ENCODE results near the gene MGMT. TPM values are rescaled to one million over a fixed set of nuclear protein-coding genes. Genes with fewer than 3 reads are reported as not detected.

The MGMT gene
- polyA plus RNA-seq, 3 donors, result 11.7 to 28.1 (median 22.7) TPM

DNA sequence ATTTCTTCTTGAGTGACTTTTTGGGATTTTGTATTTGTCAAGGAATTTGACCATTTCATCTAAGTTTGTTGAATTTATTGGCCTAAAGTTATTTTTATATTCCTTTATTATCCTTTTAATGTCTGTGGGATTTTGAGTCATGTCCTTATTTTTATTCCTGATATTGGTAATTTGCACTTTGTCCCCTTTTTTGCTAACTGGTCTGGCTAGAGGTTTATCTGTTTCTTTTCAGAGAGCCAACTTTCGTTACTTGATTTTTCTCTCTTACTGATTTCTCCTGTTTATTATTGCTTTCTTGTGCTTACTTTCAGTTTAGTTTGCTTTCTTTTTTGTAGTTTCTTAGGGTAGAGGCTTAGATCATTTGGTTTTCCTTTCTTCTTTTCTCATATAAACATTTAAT lies 14.6 kb downstream of the MGMT start:
- H3K27ac ChIP-seq (ENCODE audit: low read depth, low read length), result no peak overlapping the region
- 89 to 96% (median 96%) methylated on average over 1 of the region's 1 CpG for WGBS, 3 donors

DNA sequence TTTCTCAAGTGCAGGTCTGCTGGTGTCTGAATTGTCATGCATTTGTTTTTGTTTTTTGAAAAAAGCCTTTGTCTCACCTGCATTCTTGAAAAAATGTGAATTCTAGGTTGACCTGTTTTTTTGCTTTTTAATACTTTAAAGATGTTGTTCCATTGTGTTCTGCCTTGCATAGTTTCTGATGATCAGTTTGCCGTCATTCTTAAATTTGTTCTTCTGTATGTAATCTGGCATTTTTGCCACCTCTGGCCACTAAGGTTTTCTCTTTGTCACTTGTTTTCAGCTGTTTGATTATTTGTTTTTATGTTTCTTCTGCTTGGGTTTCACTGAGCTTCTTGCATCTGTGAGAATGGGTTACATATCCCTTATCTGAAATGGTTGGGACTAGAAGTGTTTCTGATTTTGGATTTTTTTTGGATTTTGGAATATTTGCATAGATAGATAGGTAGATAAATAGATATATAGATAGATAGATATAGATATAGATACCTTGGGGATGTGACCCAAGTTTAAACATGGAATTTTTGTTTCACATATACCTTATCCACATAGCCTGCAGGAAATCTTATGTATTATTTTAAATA lies 16.5 kb downstream of the MGMT start:
- H3K27ac ChIP-seq (ENCODE audit: low read depth, low read length), result no peak overlapping the region
- 97 to 100% (median 98%) methylated on average over 1 of the region's 1 CpG for WGBS, 3 donors

DNA sequence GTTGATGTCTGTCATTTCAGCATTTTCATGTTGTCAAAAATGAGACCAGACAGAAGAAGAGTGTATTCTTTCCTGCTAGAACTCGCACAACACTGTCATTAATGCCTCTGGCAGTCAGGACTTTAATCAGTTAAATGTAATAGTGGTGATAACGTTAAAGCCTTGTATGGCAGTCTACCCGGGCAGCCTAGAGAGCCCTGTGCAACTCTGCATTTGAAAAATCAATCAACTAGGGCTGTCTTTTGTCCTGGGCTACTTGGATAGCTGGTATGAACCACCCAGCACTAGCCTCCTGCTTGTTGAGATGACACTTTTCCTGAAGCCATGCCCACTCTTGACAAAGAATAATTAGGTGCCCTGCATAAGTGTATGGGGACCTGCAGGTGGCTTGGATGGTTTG lies 19.8 kb downstream of the MGMT start:
- H3K27ac ChIP-seq (ENCODE audit: low read depth, low read length), result no peak overlapping the region
- 17 to 53% (median 48%) methylated on average over 3 of the region's 3 CpGs for WGBS, 3 donors

DNA sequence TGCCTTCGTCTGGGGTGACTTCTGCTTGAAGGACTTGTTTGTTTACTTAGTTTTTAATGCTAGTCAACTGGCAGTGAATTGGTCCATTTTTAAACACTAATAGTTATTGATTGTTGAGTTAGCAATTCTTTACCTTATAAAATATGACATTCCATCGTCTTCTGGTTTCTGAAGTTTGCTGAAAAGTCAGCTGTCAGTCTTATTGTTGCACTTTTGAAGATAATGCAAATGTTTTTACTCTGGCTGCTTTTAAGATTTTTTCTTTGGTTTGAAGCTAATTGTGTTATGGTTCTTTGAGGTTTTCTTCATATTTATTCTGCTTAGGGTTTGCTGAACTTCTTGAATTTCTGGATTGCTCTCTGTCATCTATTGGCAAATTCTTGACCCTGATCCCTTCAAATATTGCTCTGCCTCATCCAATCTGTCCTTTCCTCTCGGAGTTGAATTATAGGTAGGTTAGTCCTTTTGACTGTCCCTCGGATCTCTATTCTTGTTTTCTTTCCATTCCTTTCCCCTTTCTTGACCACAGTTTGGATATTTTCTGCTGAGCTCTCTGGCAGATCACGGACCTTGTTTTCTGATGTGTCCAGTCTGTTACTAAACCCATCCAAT lies 24.2 kb downstream of the MGMT start:
- no peak overlapping the region for H3K27ac ChIP-seq (ENCODE audit: low read depth, low read length)
- WGBS, 3 donors, result 88 to 95% (median 93%) methylated on average over 5 of the region's 5 CpGs

DNA sequence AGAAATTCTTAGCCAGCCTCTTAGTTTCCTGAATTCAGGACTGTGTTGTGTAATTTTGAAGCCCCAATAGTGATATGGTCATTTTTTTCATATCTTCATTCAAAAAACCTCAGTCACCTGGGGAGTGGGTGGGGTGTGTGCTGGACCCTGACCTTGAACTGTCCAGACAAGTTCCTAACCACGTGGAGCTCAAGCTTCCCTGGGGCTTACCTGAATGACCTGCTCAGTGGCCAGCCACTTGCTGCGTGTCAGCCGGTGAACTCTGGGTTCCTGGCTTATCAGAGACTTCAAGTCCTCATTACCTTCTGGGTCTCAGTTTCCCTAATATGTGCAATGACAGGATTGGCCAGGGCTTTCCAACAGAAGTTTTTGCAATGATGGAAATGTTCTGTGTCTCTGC lies 27.1 kb downstream of the MGMT start:
- WGBS, 3 donors, result 78 to 95% (median 93%) methylated on average over 3 of the region's 3 CpGs
- H3K27ac ChIP-seq (ENCODE audit: low read depth, low read length), result no peak overlapping the region

DNA sequence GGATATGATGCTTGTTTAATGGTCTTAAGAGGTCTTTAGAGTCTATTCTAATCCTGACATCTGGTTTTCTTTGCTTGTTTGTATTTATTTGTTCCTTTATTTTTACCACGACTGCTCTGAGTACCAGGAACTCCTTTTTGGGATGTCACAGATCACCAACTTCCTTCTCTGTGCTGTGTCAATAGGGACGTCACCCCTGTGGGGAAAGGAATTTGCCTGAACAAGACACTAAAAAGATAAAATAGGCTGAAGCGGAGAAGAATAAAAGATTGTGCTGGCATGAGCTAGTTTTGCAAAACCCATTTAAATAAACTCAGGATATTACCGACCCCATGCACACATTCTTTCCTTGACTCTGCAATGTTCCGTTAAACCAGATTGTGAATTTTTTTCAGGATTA lies 27.7 kb downstream of the MGMT start:
- 73 to 81% (median 79%) methylated on average over 5 of the region's 5 CpGs for WGBS, 3 donors
- H3K27ac ChIP-seq (ENCODE audit: low read depth, low read length), result no peak overlapping the region

DNA sequence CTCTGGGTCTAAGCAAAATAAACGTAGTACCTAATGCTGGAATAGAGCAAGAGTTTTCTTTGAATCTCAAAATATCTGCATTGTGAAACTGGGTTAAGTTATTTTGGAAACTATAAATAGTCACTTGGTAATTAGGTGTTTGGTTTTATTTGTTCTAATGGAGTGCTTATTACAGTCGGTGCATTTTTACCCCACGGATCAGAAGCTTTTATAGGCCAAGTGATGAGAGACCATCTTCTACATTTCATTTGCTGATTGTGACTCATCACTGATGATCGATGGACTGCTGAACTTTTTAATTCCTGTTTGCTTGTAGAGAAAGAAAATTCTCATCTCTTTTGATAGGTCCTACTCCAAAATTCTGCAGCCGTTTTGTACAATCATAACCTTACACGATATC lies 28.2 kb downstream of the MGMT start:
- 85 to 89% (median 88%) methylated on average over 6 of the region's 6 CpGs for WGBS, 3 donors
- no peak overlapping the region for H3K27ac ChIP-seq (ENCODE audit: low read depth, low read length)

DNA sequence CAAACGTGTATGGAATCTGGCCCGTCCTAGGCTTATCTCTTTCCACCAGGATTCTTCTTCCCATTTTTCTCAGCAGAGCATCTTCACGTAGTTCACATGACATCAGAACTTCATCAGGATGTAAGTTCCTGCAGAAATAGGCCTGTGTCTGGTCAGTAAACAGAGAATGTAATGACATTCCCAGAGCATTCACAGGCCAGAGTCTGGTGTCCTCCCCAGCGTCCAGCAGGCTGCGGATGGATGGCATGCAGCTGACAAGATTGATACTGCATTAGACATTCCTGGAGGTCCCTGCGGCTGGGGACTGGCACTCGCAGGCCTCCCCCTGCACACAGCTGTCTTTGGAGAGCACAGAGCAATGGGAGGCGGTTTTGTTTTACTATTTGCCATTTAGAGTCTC lies 28.7 kb downstream of the MGMT start:
- H3K27ac ChIP-seq (ENCODE audit: low read depth, low read length), result no peak overlapping the region
- 79 to 88% (median 87%) methylated on average over 8 of the region's 8 CpGs for WGBS, 3 donors

DNA sequence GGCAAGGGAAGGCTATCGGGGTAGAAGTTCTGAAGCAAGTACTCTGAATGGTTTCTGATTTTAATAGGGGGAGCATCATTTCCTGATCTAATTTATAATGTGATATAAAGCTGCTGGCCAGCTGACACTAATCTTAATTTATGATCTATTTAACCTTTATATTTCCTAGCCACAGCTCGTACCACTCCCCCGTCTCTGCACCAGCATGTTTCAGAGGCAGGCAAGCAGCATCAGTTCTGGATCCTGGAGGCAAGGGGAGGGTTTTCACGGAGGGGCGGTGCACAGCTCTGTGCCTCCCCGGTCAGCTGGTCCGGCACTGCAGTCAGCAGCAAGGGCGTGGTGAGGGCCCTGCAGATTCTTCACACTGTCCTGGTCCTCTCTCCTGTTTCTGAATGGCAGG lies 30.0 kb downstream of the MGMT start:
- no peak overlapping the region for H3K27ac ChIP-seq (ENCODE audit: low read depth, low read length)
- 89 to 91% (median 91%) methylated on average over 8 of the region's 8 CpGs for WGBS, 3 donors

DNA sequence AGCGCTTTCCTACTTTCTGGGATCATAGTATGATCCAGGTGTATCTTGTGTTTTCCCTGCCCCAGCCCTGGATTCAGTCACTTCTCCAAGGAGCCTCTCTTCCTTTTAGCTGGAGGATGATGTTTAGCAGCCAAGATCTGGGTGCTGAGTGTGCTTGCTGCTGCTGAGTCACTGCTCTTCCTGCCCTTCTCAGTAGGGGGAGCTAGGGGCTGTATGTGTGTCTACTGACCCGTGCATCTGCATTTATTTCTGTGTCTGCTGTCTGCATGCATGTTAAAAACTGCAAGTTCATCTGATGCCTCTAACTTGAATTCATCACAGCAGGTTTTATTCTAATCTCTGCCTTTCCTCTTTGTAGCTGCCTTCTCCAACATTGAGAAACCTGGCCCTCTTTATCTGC lies 31.6 kb downstream of the MGMT start:
- no peak overlapping the region for H3K27ac ChIP-seq (ENCODE audit: low read depth, low read length)
- 94 to 100% (median 97%) methylated on average over 2 of the region's 2 CpGs for WGBS, 3 donors

DNA sequence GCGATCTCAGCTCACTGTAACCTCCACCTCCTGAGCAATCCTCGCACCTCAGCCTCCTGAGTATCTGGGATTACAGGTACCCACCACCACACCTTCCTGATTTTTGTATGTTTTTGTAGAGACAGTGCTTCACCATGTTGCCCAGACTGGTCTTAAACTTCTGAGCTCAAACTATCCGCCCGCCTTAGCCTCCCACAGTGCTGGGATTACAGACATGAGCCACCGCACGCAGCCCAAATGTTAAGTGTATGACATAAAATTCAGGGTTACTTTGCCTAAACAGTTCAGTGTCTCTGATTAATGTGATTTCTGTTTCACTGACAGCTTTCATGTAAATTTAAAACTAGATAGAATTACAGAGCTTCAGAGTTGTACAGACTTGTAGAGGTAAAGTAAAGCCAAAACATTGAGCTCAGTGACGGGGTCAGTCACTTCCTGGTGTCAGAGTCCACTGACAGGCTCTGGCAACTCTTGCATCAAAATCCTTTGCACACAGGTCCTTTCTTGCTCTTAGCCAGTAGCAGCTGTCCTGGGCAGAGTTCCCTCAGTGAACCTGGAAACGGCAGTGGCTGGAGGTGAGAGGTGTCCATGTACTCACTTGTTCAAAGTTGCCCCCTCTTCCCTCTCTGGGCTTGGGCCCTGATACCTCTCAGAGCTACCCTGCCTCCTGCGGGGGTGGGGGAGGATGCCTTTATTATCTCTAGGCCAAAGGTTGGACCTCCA lies 33.7 kb downstream of the MGMT start:
- 95 to 96% (median 96%) methylated on average over 9 of the region's 9 CpGs for WGBS, 3 donors
- no peak overlapping the region for H3K27ac ChIP-seq (ENCODE audit: low read depth, low read length)

DNA sequence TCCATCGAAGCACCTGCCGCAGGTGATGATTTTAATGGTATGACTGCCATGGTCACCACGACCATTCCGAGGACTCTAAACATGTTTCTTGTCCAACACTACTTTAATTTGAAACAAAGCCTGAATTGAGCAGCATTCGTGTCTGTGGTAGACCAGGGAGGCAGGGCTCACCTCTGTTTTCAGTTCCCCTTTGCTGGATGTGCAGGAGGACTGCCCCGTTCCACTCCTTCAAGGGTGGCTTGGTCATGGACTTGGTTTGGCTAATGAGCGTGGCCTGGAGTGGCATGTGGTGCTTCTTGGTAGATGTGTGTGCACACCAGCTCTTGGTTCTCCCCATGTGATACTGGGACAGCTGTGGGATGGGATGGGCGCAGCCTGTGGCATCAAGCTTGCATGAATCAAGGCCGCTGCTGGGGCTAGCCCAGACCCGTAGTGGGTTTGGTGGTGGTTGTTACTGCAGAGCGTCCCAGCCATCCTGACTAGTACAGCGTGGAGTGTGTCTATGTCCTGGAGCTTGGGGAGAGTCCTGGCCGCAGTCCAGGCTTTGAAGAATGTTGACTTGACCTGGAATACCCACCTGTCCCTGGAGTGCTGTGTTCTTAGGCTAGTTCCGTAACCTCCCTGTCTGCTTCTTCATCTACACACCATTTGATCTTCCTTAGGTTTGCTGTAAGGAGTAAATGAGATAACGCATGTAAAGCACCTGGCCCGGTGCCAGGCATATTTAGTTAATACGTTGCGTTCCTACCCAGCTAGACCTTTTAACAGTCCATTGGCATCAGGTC lies 34.8 kb downstream of the MGMT start:
- H3K27ac ChIP-seq (ENCODE audit: low read depth, low read length), result no peak overlapping the region
- 80 to 87% (median 84%) methylated on average over 18 of the region's 18 CpGs for WGBS, 3 donors

DNA sequence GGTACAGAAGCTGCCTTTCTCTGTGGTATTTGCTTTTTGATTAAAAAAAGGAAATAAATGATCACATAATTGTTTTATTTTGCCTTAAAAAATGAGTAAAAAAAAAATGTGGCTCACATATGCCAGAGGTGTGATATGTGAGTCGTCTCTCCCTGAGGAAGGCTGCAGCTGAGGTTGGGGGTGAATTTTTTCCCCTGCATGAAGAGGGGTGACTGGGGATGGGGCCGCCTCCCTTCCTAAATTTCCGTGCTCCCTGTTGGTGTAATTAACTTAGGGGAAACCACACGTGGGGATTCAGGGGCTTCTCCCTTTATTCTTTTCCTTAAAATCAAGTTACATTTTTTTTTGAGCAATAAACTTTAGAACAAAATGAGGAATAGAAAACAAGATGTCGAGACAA lies 35.4 kb downstream of the MGMT start:
- no peak overlapping the region for H3K27ac ChIP-seq (ENCODE audit: low read depth, low read length)
- 79 to 85% (median 85%) methylated on average over 5 of the region's 5 CpGs for WGBS, 3 donors

DNA sequence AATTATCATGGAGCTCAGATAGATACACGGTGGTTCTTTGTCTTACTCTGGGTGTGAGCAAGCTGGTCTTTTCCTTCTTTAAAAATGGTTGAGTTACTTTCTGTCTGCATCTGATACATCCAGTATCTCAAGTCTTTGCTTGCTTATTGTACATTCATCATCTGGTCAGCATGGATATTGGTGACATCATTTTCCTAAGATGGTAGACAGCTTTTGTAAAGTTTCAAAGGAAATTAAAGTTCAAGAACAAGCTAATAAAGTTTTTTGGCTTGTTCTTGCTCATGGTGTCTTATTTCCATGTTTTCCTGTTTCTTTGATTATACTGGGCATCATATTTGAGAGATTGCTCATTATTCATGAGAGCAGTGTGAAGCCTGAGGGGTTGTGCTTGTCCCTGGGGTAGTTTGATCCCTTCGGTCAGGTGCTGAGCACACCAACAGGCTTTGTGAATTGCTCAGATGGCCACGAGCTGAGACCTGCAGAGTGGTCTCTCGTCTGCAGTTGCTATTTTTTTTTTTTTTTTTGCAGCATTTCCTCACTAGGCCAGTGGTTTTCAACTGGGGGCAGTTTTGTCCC lies 38.5 kb downstream of the MGMT start:
- H3K27ac ChIP-seq (ENCODE audit: low read depth, low read length), result no peak overlapping the region
- WGBS, 3 donors, result 48 to 69% (median 54%) methylated on average over 4 of the region's 4 CpGs

DNA sequence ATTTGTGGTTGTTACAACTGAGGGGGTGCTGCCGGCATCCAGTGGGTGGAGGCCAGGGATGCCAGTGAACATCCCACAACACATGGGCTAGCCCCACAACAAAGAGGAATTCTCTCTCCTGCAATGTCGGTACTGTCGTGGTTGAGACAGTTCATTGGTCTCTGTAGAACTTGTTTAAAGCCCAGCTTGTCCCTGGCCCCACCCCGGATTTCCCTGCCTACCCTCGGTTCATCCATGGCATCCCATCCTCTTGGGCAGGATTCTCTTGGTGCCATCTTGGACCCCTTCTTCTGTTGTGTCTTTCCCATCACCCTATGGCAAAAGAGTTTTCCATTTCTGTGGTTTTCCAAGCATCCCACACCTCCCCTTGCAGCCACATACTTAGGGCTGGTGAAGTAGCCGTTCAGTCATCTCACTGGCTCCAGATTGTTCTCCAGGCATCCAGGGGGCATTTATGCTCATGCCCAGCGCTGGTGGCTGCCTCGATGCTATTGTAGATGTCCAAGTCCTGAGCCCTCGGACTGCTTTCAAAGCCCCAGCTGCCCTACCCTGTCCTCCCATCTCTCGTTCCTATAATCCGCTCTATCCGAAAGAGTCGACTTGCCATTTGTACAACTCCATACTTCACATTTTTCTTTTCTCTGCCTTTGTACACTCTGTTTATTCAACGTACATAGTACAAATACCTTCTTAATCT lies 39.2 kb downstream of the MGMT start:
- H3K27ac ChIP-seq (ENCODE audit: low read depth, low read length), result no peak overlapping the region
- 87 to 90% (median 88%) methylated on average over 14 of the region's 14 CpGs for WGBS, 3 donors

DNA sequence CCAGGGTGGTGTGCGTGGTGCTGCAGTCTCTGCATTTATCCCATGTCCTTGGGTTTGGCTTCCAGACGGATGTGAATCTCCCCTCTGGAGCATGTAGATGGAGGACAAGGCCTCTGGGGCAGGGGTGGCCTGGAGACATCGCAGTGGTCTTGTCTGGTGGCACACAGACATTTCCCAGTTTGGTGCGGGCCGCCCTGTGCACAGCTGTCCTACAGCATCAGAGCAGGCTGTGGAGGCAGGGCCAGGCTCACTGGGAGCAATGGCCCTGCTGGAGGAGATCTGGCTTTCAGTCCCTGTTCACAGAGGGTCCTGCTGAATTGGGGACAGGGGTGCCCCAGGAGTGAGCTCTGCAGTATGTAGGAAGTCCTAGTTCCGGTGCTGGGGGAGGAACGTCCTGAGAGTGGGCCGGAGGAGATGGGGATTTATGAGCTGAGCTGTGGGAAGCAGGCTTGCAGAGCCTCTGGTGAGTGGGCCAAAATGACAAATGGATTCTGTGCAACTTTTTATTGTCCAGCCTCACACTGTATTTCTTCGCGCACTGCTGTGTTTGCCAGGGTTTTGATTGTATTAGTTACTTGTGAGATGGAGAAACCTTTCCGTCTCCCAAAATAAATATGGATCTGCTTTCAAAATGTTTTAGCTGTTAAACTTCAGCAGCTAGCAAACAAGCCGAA lies 40.3 kb downstream of the MGMT start:
- H3K27ac ChIP-seq (ENCODE audit: low read depth, low read length), result no peak overlapping the region
- WGBS, 3 donors, result 80 to 84% (median 80%) methylated on average over 12 of the region's 12 CpGs

DNA sequence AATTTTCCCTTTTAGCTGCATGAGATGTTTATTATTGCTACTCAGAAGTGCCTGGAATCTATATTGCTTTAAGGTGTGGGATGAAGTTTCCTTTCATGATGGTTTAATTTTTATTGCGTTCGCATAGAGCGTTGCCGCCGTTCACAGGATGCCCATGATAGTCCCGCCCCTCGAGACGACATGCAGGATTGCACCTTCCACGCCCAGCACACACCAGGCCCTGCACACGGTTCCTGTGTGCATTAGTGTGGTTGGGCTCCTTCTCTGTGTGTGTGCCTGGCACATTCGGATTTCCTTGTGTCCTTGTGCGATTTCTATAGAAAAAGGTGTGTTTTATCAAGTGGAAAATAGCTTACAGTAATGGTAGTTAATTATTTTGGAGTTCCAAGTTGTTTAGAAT lies 42.1 kb downstream of the MGMT start:
- no peak overlapping the region for H3K27ac ChIP-seq (ENCODE audit: low read depth, low read length)
- WGBS, 3 donors, result 88 to 96% (median 96%) methylated on average over 12 of the region's 12 CpGs

DNA sequence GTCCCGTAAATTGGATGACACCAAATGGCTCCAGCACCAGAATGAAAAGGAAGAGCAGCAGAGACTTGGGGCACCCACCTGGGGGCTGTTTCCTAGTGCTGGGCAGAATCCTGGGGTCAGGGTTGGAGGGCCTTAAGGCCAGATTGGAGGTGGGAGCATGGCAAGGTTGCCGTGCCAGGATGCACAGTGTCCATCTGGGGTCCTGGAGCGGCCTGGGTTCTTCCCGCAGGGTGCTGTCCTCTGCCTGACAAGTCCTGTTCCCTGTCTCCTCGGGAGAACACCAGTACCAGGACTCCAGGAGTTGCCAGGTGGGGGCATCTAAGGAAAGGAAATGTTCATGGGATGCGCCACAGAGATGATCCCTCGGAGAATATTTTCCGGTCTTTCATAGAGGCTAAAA lies 42.8 kb downstream of the MGMT start:
- WGBS, 3 donors, result 74 to 79% (median 78%) methylated on average over 8 of the region's 8 CpGs
- H3K27ac ChIP-seq (ENCODE audit: low read depth, low read length), result no peak overlapping the region
